Ishikawa (cell line): ENCODE measurements around the gene NDUFAF8.

ENCODE experiments used
- CEBPB ChIP-seq: IDR thresholded peaks from 2 replicates; pipeline ENCODE4 v1.6.1; 2012
- CREB1 ChIP-seq: IDR thresholded peaks from 2 replicates; pipeline ENCODE4 v1.6.1; 2012; ENCODE audit warnings: low read depth
- EGR1 ChIP-seq: IDR thresholded peaks from 2 replicates; pipeline ENCODE4 v1.6.1; 2012
- EP300 ChIP-seq: IDR thresholded peaks from 2 replicates; pipeline ENCODE4 v1.6.1; 2012; ENCODE audit warnings: borderline replicate concordance
- FOXM1 ChIP-seq: IDR thresholded peaks from 2 replicates; pipeline ENCODE4 v1.6.1; 2012; ENCODE audit warnings: low read depth, borderline replicate concordance
- MAX ChIP-seq: IDR thresholded peaks from 2 replicates; pipeline ENCODE4 v1.6.1; 2012
- NFIC ChIP-seq: IDR thresholded peaks from 2 replicates; pipeline ENCODE4 v1.6.1; 2012
- RAD21 ChIP-seq: IDR thresholded peaks from 2 replicates; pipeline ENCODE4 v1.6.1; 2012; ENCODE audit warnings: low read depth
- REST ChIP-seq: IDR thresholded peaks from 2 replicates; pipeline ENCODE4 v1.6.1; 2012; ENCODE audit warnings: low read depth, mild to moderate bottlenecking
- TAF1 ChIP-seq: IDR thresholded peaks from 2 replicates; pipeline ENCODE4 v1.6.1; 2012; ENCODE audit warnings: low read depth, mild to moderate bottlenecking
- TCF12 ChIP-seq: IDR thresholded peaks from 2 replicates; pipeline ENCODE4 v1.6.1; 2012; ENCODE audit warnings: low read depth
- TEAD4 ChIP-seq: IDR thresholded peaks from 2 replicates; pipeline ENCODE4 v1.6.1; 2012
- USF1 ChIP-seq: IDR thresholded peaks from 2 replicates; pipeline ENCODE4 v1.6.1; 2012
- YY1 ChIP-seq: IDR thresholded peaks from 2 replicates; pipeline ENCODE4 v1.6.1; 2012; ENCODE audit warnings: low read depth
- ZBTB7A ChIP-seq: IDR thresholded peaks from 2 replicates; pipeline ENCODE4 v1.6.1; 2012; ENCODE audit warnings: low read depth

Gene NDUFAF8

GRCh38 chr17:81248649-81249048 lies 9.5 kb downstream of the NDUFAF8 start:
- TF ChIP-seq TCF12 (no peak), YY1 (no peak), FOXM1 (no peak), MAX (no peak), NFIC (no peak), USF1 (no peak), TEAD4 (no peak), REST (no peak), EGR1 (no peak), ZBTB7A (no peak), TAF1 (no peak), CEBPB (no peak), CREB1 (no peak), EP300 (no peak), RAD21 (no peak)

GRCh38 chr17:81249223-81250040 lies 10.3 kb downstream of the NDUFAF8 start:
- TF ChIP-seq EP300: no peak
- no peak for TF ChIP-seq EGR1
- TF ChIP-seq FOXM1: no peak
- no peak for TF ChIP-seq RAD21
- no peak for TF ChIP-seq CEBPB
- TF ChIP-seq YY1: no peak
- TF ChIP-seq MAX: no peak
- no peak for TF ChIP-seq CREB1
- TF ChIP-seq ZBTB7A: no peak
- TF ChIP-seq TAF1: no peak
- no peak for TF ChIP-seq TEAD4
- TF ChIP-seq TCF12: no peak
- TF ChIP-seq REST: no peak
- TF ChIP-seq NFIC: no peak
- no peak for TF ChIP-seq USF1

GRCh38 chr17:81250286-81251093 lies 11.4 kb downstream of the NDUFAF8 start:
- TF ChIP-seq YY1 (no peak), TEAD4 (no peak), EGR1 (no peak), REST (no peak)
